GM19467 (cell line): ENCODE measurements around the gene DPH5.
A peak's percentile ranks its signal among the peaks of the same experiment; 100 is the strongest.
"Not testable (repeated sequence)": the region's sequence is repeated elsewhere in the genome, so short reads cannot be mapped to it uniquely, and the experiment has no call there.

Source experiments
- ATAC-seq: cut with Tn5 transposase; IDR thresholded peaks from one replicate; pipeline ENCODE4 v1.9.1; 2021; ENCODE audit warnings: mild to moderate bottlenecking, moderate library complexity; ENCODE audit not compliant: unreplicated experiment

DPH5 gene

DNA sequence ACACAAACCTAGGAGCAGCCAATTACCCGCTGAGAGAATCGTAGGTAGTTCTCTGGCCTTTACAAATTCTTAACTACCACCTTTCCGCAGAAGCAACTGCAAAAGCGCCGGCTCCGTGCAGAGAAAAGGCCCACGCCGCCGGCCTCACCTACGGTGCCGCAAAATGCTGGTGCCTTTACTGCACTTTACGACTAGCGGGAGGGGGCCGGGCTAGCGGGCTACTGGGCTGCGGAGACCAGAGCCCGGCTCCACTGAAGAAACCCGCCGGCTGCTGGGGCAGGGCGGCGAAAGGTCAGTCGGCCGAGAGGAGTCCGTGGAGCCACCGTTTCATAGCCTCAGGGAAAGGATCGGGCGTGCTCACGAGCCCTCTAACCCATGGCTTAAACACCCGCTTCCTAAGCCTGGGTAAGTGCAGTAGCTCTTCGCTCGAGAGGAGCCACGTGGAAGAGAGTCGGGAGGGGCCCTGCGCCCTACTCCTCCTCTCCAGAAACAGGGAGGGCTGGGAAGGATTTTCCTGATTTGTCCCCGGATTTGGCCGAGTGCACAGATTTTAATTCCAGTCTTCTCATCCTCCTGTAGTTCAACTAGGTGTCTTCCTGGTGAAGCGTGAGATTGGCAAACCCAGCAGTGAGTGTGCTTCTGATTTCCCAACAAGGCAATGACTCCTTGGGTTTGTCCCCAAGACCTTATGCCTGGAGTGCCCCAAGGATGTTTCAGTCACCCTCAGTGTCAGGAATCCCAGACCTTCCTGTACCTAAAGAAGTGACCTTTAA lies at the start of gene DPH5:
Gene DPH5, minus strand, starts transcription at position 128 of the 773 bp plus-strand sequence. CDS start 341 bp downstream, outside the sequence.
- ATAC-seq = peak; percentile 73

GRCh38 chr1:101073836-101074235 lies 48.3 kb upstream of the DPH5 start:
- ATAC-seq = no peak

GRCh38 chr1:101071470-101071891 lies 45.9 kb upstream of the DPH5 start:
- no peak for ATAC-seq

DNA sequence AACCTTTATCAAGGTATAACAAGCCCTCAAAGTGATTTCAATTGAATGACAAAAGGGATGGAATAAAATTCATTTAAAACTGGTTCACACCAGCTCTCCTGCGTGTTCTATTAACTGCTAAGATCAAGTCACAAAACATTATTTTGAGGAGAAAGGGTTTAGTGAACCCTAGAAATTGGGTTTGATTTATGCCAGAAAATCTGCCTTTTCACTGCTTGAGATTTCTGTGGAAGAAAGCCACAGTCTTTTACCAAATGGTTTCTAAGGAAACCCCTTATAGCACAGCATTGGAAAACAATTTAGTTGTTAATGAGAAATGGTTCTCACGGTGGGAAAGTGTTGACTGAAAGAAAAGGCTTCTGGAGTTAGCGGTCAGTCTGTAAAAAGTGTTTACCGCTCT lies 43.6 kb upstream of the DPH5 start:
- ATAC-seq = no peak

DNA sequence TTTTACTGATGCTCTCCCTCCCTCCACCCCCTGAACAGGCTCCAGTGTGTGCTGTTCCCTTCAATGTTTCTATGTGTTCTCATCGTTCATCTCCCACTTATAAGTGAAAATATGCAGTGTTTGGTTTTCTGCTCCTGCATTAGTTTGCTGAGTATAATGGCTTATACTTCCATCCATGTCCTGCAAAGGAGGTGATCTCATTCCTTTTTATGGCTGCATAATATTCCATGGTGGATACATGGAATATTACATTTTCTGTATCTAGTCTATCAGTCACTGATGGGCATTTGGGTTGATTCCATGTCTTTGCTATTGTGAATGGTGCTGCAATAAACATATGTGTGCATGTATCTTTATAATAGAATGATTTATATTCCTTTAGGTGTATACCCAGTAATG lies 41.4 kb upstream of the DPH5 start:
- ATAC-seq = not testable (repeated sequence)

- ATAC-seq = no peak
Measured at GRCh38 chr1:101066260-101066936, 40.8 kb upstream of the DPH5 start.

DNA sequence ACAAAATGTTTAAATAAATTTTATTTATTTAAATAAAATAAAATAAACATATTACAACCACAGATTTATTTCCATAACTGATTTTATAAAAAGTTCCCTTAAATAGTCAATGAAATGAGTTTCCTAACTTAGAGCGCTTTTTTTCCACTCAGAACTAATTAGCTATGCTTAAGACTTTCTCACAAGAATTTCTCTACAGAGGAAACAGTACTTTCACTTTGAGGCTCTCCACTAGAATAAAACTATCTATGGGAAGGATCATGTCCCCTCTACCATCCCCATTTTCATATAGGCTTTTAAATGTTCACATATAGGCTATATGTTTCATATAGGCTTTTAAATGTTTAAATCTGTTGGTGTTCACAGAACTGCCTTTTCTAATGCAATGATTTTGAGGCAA lies 40.0 kb upstream of the DPH5 start:
- ATAC-seq = no peak

DNA sequence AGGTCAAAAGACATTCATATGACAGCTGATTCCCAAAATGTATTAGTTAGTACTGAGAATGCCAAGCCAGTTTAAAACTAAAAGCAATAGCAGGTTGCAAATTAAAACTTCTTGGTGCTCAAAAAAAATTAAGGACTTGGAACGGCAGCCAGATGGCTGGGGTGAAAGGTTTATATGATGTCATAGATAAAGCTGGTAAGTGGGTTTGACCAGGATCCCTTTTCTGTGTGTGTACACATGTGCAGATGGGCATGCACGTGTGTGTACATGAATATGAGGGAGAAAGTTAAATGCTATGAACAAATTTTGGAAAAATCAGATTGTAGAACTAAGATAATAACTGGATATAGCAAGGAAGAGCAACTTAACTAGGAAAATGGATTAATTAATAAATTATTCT lies 39.1 kb upstream of the DPH5 start:
- no peak for ATAC-seq

DNA sequence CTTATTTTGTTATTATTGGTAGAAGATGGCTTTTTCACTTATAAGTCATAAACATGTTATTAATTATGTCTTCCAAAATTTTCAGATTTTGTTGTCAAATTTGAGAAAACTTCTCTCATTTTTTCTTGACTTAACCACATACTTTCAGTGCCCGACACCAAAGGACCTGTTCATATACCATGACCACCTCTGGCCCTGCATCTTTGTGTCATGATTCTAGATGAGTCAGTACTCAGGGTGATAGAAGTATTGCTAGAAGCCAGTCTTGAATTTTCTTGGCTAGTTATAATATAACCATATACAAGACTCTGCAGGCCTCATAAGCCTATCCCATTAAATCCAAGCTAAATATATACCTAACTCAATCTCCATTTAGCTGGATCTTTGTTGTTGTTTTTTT lies 35.4 kb upstream of the DPH5 start:
- ATAC-seq = peak; percentile 54

- no peak for ATAC-seq
Measured at GRCh38 chr1:101059945-101060542, 34.5 kb upstream of the DPH5 start.

DNA sequence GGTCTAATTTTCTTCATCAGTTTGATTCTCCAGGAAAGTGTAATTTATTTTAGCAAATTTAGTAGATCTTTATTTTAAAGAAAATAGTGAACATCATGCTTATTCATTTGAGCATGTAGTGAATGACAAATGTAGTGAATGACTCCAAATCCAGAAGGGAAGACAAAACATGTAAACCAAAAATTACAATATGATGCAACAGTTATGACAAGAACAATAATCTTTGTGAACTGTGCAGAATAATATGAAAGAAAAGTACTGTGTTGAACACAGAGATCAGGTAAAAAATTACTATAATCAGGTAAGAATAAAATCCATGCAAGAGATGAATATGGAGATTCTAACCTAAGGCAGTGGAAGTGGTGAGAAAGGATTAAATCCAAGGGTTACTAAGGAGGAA lies 30.0 kb upstream of the DPH5 start:
- ATAC-seq = no peak

DNA sequence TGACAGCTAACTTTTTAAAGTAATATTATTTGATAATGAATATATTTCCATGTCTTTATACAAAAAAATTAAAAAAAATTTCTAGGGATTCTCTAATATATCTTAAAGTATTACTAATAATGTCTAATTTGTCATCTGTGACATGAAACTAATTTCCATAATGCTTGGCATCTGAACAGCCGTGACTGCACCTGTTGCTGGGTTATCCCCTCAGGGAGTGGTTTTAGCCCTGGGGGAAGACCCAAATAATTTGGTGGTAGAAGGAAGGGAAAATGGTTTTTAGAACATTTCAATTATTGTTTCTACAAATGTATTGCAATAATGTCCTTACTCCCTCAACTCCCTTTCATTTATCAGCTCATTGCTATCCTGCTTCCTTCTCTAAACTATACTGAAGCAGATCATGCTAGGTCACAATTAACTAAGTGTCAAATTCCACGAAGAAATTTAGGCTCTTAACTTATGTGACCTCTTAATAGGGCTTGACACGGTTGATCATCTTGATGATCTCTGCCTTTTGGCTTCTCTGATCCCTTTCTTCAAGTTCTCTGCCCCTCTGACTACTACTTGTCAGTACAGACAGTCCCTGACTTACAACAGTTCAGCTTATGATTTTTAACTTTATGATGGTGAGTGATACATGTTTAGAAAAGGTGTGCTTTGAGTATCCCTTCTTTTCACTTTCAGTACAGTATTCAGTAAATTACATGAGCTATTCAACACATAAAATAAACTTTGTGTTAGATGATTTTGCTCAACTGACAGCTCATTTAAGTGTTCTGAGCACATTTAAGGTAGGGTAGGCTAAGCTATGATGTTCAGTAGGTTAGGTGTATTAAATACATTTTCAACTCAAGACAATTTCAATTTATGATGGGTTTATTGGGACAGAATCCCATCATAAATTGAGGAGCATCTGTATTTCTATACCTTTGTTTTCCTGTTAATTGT lies 26.4 kb upstream of the DPH5 start:
- peak; percentile 76 for ATAC-seq

DNA sequence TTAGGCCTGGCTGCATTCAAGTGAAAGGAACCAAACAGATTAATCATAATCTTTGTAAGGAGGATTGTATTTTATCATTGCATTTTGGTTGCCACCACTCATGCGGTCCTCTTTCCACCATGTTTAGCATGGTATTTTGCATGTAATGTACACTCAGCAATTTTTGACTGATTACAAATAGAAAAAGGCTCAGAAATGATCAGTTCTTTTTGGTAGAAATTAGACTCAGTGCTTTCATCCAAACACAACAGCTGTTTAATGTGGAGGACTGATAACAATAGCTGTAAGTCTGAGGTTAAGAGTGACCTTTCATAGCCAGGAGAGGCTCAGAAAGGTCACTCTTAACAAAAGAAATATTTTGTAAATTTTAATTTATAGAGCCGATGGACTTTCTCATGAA lies 25.3 kb upstream of the DPH5 start:
- no peak for ATAC-seq

DNA sequence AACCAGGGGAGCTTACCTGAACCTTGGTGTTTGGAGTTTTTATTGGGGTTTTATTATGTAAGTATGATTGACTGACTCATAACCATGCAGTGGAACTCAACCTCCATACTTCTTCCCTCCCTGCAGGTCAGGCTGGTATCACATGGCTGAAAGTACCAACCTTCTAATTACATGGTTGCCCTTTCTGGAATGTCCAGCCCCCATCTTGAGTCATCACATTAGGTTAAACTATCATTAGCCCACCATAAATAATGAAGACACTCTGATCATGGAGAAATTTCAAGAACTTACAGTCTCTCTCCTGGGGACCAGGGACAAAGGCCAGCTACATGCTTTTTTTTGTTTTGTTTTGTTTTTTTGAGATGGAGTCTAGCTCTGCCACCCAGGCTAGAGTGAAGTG lies 19.2 kb upstream of the DPH5 start:
- no peak for ATAC-seq

DNA sequence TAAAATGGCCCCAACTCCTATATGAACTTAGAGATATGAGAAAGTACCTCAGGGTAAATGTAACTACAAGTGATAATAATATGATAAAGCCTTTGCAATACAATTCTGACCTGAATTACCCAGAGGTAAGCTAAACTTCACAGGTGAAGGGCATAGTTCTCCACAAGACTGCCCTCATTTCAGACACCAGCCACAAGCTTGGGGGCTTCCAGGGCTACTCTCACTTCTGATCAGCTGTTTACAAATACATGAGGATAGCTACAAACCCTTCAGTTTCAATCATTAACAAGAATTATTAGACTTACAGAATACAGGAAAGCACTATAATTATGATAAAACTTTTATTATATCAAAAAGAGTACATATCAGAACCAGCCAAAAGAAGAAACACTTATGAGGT lies 18.7 kb upstream of the DPH5 start:
- ATAC-seq = no peak

DNA sequence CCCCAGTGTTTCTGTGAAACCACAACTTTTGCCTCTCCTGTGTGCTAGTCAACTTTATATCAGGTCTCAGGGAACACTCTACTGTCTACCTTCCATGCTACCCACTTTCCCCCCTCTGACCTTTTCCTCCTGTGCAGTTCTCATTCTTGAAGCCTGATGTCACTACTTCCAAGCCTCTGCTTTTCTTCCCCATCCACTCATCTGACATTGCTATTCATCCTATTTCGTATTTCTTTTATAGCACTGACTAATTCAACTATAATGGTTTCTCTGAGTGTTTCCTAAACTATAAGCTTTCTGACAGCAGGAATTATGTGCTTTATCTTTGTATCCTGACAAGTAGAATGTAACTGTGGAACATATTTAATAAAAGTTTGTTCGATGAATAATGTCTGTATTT lies 18.2 kb upstream of the DPH5 start:
- ATAC-seq = no peak

- ATAC-seq = no peak
Measured at GRCh38 chr1:101041300-101041699, 15.7 kb upstream of the DPH5 start.

DNA sequence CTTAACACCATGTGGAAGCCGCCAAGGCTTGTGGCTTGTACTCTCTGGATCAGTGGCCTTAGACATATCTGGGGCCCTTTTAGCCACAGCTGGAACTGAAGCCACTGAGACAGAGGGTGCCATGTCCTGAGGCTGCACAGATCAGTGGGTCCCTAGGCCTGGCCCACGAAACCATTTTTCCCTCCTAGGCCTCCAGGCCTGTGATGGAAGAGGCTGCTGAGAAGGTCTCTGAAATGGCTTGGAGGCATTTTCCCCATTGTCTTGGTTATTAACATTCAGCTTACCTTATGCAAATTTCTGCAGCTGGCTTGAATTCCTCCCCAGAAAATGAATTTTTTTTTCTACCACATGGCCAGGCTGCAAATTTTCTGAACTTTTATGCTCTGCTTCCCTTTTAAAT lies 15.1 kb upstream of the DPH5 start:
- ATAC-seq = no peak

- no peak for ATAC-seq
Measured at GRCh38 chr1:101039245-101039644, 13.7 kb upstream of the DPH5 start.

DNA sequence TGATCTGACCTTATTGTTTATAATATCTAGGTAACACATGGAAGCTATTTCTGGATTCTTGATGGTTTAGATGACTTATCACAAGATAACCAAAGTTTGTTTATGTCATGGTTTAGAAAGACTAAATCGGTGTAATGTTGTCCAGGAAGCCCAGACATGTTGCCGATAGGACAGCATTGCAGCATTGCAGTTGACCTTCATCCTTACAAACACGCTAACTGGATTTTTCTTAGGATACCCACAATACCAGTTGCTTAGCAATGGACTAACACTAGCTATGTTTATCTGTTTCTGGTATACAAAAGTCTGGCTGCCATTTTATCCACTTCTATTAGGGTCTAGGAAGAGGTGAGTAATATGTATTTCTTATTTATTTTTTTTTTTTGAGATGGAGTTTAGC lies 11.7 kb upstream of the DPH5 start:
- no peak for ATAC-seq

GRCh38 chr1:101033017-101033416 lies 7.4 kb upstream of the DPH5 start:
- no peak for ATAC-seq
